IMR-90 (cell line): Measurements from ENCODE around the gene ADGRA3. TPM values are rescaled to one million over a fixed set of nuclear protein-coding genes. Genes with fewer than 3 reads are reported as not detected.

ENCODE experiments used
- ATAC-seq: fragments of 200-7000 bp; cut with Tn5 transposase; 2 replicates; pipeline ENCODE4 v1.9.1; 2020; ENCODE audit warnings: low read depth, mild to moderate bottlenecking, moderate library complexity
- BruUV-seq: library from RNA; stranded (reverse); fragments of 400-500 nt; replicated peaks from 2 replicates; lab custom pipeline; 2021; lab: Mats Ljungman, UMichigan
- CTCF ChIA-PET: fragments of 300-600 bp; formaldehyde crosslinking; extraction: SDS; loops from one replicate; lab custom pipeline; 2021; ENCODE audit warnings: antibody characterized with exemption; lab: Yijun Ruan, JAX
- POLR2A ChIA-PET: fragments of 300-600 bp; sonication (Branson Sonifier 250); formaldehyde crosslinking; loops from one replicate; lab custom pipeline; 2022; ENCODE audit warnings: antibody characterized with exemption; ENCODE audit not compliant: unreplicated experiment; lab: Charles Lee
- DNase-seq: peaks from one replicate; pipeline ENCODE4 v3.0.0; 2013
- H2AFZ ChIP-seq: replicated peaks from 2 replicates; pipeline ENCODE3; 2013; ENCODE audit warnings: low read length, mild to moderate bottlenecking; ENCODE audit not compliant: poor library complexity
- H2AK5ac ChIP-seq: 2 replicates; pipeline ENCODE4 v1.6.1; 2013; ENCODE audit warnings: low read depth, low read length, inconsistent platforms
- H2AK9ac ChIP-seq: replicated peaks from 2 replicates; pipeline ENCODE3; 2013; ENCODE audit warnings: mild to moderate bottlenecking, low read depth, low read length, moderate library complexity; ENCODE audit not compliant: poor library complexity
- H2BK120ac ChIP-seq: 2 replicates; pipeline ENCODE4 v1.6.1; 2013; ENCODE audit warnings: low read depth, low read length, inconsistent platforms
- H2BK15ac ChIP-seq: 3 replicates; pipeline ENCODE4 v1.6.1; 2013; ENCODE audit warnings: low read depth, low read length, inconsistent platforms
- H2BK20ac ChIP-seq: 2 replicates; pipeline ENCODE4 v1.6.1; 2013; ENCODE audit warnings: low read depth, mild to moderate bottlenecking, inconsistent platforms, low read length, moderate library complexity
- H2BK5ac ChIP-seq: 2 replicates; pipeline ENCODE4 v1.6.1; 2013; ENCODE audit warnings: mild to moderate bottlenecking, low read depth, low read length, inconsistent platforms; ENCODE audit not compliant: poor library complexity, severe bottlenecking
- H3K14ac ChIP-seq: replicated peaks from 2 replicates; pipeline ENCODE4 v1.6.1; 2013; ENCODE audit warnings: low read depth, low read length, inconsistent platforms
- H3K18ac ChIP-seq: 2 replicates; pipeline ENCODE4 v1.6.1; 2013; ENCODE audit warnings: low read depth, low read length, control low read depth
- H3K23ac ChIP-seq: 2 replicates; pipeline ENCODE4 v1.6.1; 2013; ENCODE audit warnings: low read depth, low read length, inconsistent platforms
- H3K27ac ChIP-seq: 2 replicates; pipeline ENCODE4 v1.5.1; 2013; ENCODE audit warnings: mild to moderate bottlenecking, control low read depth, low read length; ENCODE audit not compliant: insufficient read depth
- H3K27me3 ChIP-seq: 2 replicates; pipeline ENCODE4 v1.6.1; 2013; ENCODE audit warnings: low read length; ENCODE audit not compliant: control insufficient read depth, insufficient read depth
- H3K36me3 ChIP-seq: 2 replicates; pipeline ENCODE4 v1.6.1; 2013; ENCODE audit warnings: low read length, mixed read lengths; ENCODE audit not compliant: control insufficient read depth, insufficient read depth
- H3K4ac ChIP-seq: 2 replicates; pipeline ENCODE4 v1.6.1; 2013; ENCODE audit warnings: low read depth, low read length, inconsistent platforms
- H3K4me1 ChIP-seq: 2 replicates; pipeline ENCODE4 v1.6.1; 2013; ENCODE audit warnings: low read length, mixed read lengths; ENCODE audit not compliant: control insufficient read depth, insufficient read depth
- H3K4me2 ChIP-seq: 2 replicates; pipeline ENCODE4 v1.6.1; 2013; ENCODE audit warnings: low read depth, mild to moderate bottlenecking, control low read depth, low read length, moderate library complexity
- H3K4me3 ChIP-seq: 2 replicates; pipeline ENCODE4 v1.5.1; 2013; ENCODE audit warnings: low read depth, mild to moderate bottlenecking, control low read depth, low read length, moderate library complexity; ENCODE audit not compliant: insufficient read depth
- H3K56ac ChIP-seq: 2 replicates; pipeline ENCODE4 v1.6.1; 2013; ENCODE audit warnings: low read length, inconsistent platforms; ENCODE audit not compliant: insufficient read depth; ENCODE audit errors: extremely low read depth
- H3K79me1 ChIP-seq, 2 experiments: 2 replicates each; pipeline ENCODE4 v1.6.1; 2013; ENCODE audit warnings: low read length in 2 of 2, inconsistent platforms in 1 of 2, low read depth in 1 of 2
- H3K9ac ChIP-seq: 2 replicates; pipeline ENCODE4 v1.6.1; 2013; ENCODE audit warnings: low read depth, low read length, control low read depth
- H3K9me1 ChIP-seq: 2 replicates; pipeline ENCODE4 v1.6.1; 2013; ENCODE audit warnings: low read length, inconsistent platforms; ENCODE audit not compliant: insufficient read depth
- H3K9me3 ChIP-seq: 2 replicates; pipeline ENCODE4 v1.6.1; 2013; ENCODE audit warnings: low read length; ENCODE audit not compliant: control insufficient read depth, insufficient read depth
- H4K20me1 ChIP-seq: 2 replicates; pipeline ENCODE4 v1.6.1; 2013; ENCODE audit warnings: low read length, inconsistent platforms; ENCODE audit not compliant: insufficient read depth
- H4K5ac ChIP-seq: 2 replicates; pipeline ENCODE4 v1.6.1; 2013; ENCODE audit warnings: mild to moderate bottlenecking, low read depth, low read length, control low read depth
- H4K8ac ChIP-seq, 2 experiments: 2 replicates each; pipeline ENCODE4 v1.6.1; 2013; ENCODE audit warnings: low read depth in 2 of 2, low read length in 2 of 2, control low read depth in 1 of 2, inconsistent platforms in 1 of 2
- H4K91ac ChIP-seq: 2 replicates; pipeline ENCODE4 v1.6.1; 2013; ENCODE audit warnings: low read depth, low read length, inconsistent platforms; ENCODE audit not compliant: insufficient read depth
- CEBPB ChIP-seq: IDR thresholded peaks from 2 replicates; pipeline ENCODE4 v1.6.1; 2012; ENCODE audit warnings: low read depth, low read length, improper control_type of control experiment
- WGBS, 2 experiments: methylation state at CpG; one replicate each; pipeline versions ENCODE4 v1.1.5 to v1.1.7; 2013; ENCODE audit warnings: missing lambda C conversion rate in 2 of 2; ENCODE audit not compliant: insufficient read length in 1 of 2; ENCODE audit errors: extremely low coverage in 2 of 2; 5-methylcytosine and 5-hydroxymethylcytosine counted together
- dilution Hi-C: fragments of 300-500 bp; cut with HindIII; formaldehyde crosslinking; loops from one replicate; pipeline ENCODE4 v1.14.3; 2018; ENCODE audit warnings: low sequenced_read_pairs; ENCODE audit not compliant: unreplicated experiment
- in situ Hi-C: fragments of 300-500 bp; cut with MboI; formaldehyde crosslinking; loops from 3 replicates; pipeline ENCODE4 v1.14.3; 2019; ENCODE audit warnings: low sequenced_read_pairs, inconsistent platforms, mixed read lengths
- intact Hi-C: fragments of 100-400 bp; cut with micrococcal nuclease; formaldehyde crosslinking; loops from 2 replicates; pipeline ENCODE4 v1.10.0; 2022
- polyA plus RNA-seq, 3 experiments: library from polyadenylated mRNA; depleted of rRNA; stranded (reverse); fragments of >200 nt; gene quantifications; 2 replicates each; pipeline ENCODE4 v1.2.3, GENCODE V29; 2012; ENCODE audit warnings: low replicate concordance in 1 of 3
- total RNA-seq: library from RNA; depleted of rRNA; stranded (reverse); fragments of >200 nt; gene quantifications from 2 replicates; pipeline ENCODE4 v1.2.3, GENCODE V29; 2012
- TF ChIP-seq, protein P1 (sequence below): fragments of 150-350 bp; IDR thresholded peaks from 2 replicates; pipeline ENCODE4 v1.6.1; 2016; ENCODE audit warnings: low read depth, mild to moderate bottlenecking, low read length, moderate library complexity, borderline replicate concordance

The ADGRA3 gene
- total and polyA plus RNA-seq, 2 of the 4 experiments (the other 2 are of a cell fraction) = 20.1 to 28.0 TPM

DNA sequence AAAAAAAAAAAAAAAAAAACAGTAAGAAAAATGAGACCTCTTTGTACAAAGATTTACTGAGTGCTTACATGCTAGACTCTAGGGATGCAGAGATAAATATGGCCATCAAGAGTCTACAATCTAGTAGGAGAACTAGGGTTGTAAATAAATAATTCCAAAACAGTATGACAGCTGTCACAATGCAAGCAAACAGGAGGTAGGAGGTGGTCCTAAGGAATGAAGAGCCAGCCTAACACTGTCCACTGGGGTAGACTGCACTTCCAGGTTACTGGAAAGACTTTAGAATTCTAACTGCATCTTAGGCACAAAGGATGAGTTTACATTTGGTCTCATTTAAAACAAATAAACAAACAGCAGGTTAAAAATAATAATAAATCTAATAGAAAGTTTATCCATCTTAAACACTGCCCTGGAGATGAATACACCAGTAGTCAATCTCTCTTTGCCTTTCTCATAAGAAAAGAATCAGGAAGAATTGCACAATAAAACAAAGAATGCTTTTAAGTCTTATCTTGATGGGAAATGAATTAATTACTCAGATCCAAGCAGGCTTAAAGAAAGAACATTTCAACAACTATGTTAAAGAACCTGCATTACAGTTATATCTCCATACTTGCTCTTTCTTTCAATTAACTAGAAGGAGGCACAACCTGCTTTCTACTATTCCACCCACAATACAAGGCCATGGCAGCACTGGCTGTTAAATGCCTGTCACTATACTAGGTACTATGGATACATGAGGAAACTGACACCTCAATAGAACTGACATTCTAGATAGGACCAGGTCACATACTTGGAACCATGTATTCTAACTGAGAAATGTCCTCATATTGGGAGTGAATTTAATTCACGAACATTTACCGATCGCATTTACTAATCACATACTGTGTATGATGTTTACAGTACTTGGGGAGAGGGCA is 12.7 kb downstream of the ADGRA3 start:
- peak; percentile 27; the same call in 1 of the 2 replicates for ATAC-seq
- in situ Hi-C loops (no loop called here), intact Hi-C loops (no loop called here), dilution Hi-C loops (no loop called here)
- Histone ChIP-seq H4K8ac (no peak overlapping the region; a peak in 1 of 4 replicates), H3K4me3 (no peak overlapping the region), H3K9me1 (peaks cover 10% of the 10 kb centered on the region; the same call in 1 of the 2 replicates), H3K27ac (no peak overlapping the region), H3K36me3 (no peaks in the 10 kb centered on the region), H3K79me1 (peaks cover 47 to 54% of the 10 kb centered on the region in 2 experiments), H2BK15ac (no peak overlapping the region), H3K4ac (no peak overlapping the region), H4K5ac (no peak overlapping the region), H2AFZ (no peak overlapping the region), H3K23ac (no peak overlapping the region), H3K56ac (no peak overlapping the region), H2AK9ac (no peak overlapping the region), H2BK5ac (no peak overlapping the region), H4K91ac (no peak overlapping the region), H3K4me2 (peak overlapping the region; percentile 59; the same call in 1 of the 2 replicates), H3K9ac (no peak overlapping the region), H4K20me1 (peaks cover 23% of the 10 kb centered on the region), H3K18ac (peak overlapping the region; percentile 18; the same call in 1 of the 2 replicates), H2AK5ac (no peak overlapping the region), H3K27me3 (no peaks in the 10 kb centered on the region), H3K14ac (no peak overlapping the region), H3K4me1 (peaks cover 12% of the 10 kb centered on the region), H2BK20ac (0 out of 2 replicates have a peak overlapping the region, but pooled peaks have one; percentile 24), H2BK120ac (no peak overlapping the region), H3K9me3 (no peaks in the 10 kb centered on the region)
- no CpG with 5 or more reads among the region's 3 CpGs for WGBS, 2 experiments
- no TSS peak for BruUV-seq
- DNase-seq = peak; percentile 40
- POLR2A ChIA-PET = no interaction called here
- CTCF ChIA-PET = interaction anchor here (0.5 kb wide), 1 partner anchor 73 kb away, joined by 3 read pairs; no protein-coding TSS in a partner anchor
- TF ChIP-seq, protein P1, sequence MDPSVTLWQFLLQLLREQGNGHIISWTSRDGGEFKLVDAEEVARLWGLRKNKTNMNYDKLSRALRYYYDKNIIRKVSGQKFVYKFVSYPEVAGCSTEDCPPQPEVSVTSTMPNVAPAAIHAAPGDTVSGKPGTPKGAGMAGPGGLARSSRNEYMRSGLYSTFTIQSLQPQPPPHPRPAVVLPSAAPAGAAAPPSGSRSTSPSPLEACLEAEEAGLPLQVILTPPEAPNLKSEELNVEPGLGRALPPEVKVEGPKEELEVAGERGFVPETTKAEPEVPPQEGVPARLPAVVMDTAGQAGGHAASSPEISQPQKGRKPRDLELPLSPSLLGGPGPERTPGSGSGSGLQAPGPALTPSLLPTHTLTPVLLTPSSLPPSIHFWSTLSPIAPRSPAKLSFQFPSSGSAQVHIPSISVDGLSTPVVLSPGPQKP = no peak
- TF ChIP-seq CEBPB = peak; percentile 88
